ENCODE data around the gene FOXN1. TPM values are rescaled to one million over a fixed set of nuclear protein-coding genes. Genes with fewer than 3 reads are reported as not detected.

Gene FOXN1
- total and polyA plus RNA-seq, 8 donors = 0.43 to 9.3 (median 2.4) TPM; not detected in 5

GRCh38 chr17:28523876-28524275 lies 17.7 kb downstream of the FOXN1 start:
- DNase-seq = no peak
- H3K9me3 ChIP-seq = no peaks in the 10 kb centered on the region

DNA sequence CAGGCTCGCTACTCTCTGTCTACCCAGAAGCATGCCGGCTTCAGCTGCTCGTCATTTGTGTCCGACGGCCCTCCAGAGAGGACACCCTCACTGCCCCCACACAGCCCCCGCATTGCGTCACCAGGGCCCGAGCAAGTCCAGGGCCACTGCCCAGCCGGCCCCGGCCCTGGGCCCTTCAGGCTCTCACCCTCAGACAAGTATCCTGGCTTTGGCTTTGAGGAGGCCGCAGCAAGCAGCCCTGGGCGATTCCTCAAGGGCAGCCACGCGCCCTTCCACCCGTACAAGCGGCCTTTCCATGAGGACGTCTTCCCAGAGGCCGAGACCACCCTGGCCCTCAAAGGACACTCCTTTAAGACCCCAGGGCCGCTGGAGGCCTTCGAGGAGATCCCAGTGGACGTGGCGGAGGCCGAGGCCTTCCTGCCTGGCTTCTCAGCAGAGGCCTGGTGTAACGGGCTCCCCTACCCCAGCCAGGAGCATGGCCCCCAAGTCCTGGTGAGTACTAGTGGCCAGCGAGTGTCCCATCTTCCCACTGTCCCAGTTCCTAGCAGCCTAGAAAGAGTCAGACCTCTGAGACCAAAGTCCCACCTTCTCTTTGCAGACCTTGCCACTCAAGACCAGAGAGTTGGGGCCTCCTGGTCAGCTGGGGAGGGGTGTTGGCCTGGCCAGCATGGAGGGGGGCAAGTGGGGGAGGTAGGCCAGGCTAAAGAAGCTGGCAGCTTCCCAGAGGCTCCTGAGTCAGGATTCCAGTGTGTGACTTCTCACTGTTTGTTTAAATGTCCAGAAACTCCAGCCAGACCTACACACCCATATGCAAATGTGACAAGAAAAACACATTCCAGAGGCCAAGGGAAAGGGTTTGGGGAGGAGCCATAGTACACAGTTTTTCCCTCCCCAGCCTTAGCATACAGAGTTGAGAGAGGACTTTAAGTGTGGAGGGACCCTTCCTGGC lies 18.6 kb downstream of the FOXN1 start:
- Histone ChIP-seq H3K4me1 (peaks cover 6 to 41% (median 34%) of the 10 kb centered on the region in 4 donors), H3K9me3 (no peaks in the 10 kb centered on the region), H3K27me3 (no peaks in the 10 kb centered on the region), H3K4me3 (no peak overlapping the region), H3K36me3 (no peaks in the 10 kb centered on the region), H3K27ac (peak overlapping the region; percentile 25 to 73 (median 67))
- intact Hi-C loops (cut with DNase I; ENCODE audit: low total_unique reads) = no loop called here
- peak; percentile 89 to 93 for DNase-seq
- WGBS, 5 donors = 76 to 91% (median 86%) methylated on average over 7 to 25 of the region's 25 CpGs
- TF ChIP-seq POLR2A (IDR thresholded peaks at IDR 0.05) = no peak
- TF ChIP-seq, protein P1, sequence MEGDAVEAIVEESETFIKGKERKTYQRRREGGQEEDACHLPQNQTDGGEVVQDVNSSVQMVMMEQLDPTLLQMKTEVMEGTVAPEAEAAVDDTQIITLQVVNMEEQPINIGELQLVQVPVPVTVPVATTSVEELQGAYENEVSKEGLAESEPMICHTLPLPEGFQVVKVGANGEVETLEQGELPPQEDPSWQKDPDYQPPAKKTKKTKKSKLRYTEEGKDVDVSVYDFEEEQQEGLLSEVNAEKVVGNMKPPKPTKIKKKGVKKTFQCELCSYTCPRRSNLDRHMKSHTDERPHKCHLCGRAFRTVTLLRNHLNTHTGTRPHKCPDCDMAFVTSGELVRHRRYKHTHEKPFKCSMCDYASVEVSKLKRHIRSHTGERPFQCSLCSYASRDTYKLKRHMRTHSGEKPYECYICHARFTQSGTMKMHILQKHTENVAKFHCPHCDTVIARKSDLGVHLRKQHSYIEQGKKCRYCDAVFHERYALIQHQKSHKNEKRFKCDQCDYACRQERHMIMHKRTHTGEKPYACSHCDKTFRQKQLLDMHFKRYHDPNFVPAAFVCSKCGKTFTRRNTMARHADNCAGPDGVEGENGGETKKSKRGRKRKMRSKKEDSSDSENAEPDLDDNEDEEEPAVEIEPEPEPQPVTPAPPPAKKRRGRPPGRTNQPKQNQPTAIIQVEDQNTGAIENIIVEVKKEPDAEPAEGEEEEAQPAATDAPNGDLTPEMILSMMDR (IDR thresholded peaks at IDR 0.05) = no peak
- peak in 1 of 3 donors; percentile 47 for TF ChIP-seq POLR2AphosphoS5 (IDR thresholded peaks at IDR 0.05)
- TF ChIP-seq EP300 (IDR thresholded peaks at IDR 0.05) = no peak

More at GRCh38 chr17:28523876-28524275, 17.7 kb downstream of the FOXN1 start:
- no peaks in the 10 kb centered on the region for H3K27me3 ChIP-seq
- peaks cover 6 to 41% (median 34%) of the 10 kb centered on the region in 4 donors for H3K4me1 ChIP-seq
- no peak for TF ChIP-seq POLR2A (IDR thresholded peaks at IDR 0.05)
- no peak for TF ChIP-seq POLR2AphosphoS5 (IDR thresholded peaks at IDR 0.05)
- TF ChIP-seq EP300 (IDR thresholded peaks at IDR 0.05) = no peak
- TF ChIP-seq, protein P1 (IDR thresholded peaks at IDR 0.05) = no peak
- no peaks in the 10 kb centered on the region for H3K36me3 ChIP-seq
- intact Hi-C loops (cut with DNase I; ENCODE audit: low total_unique reads) = no loop called here
- H3K4me3 ChIP-seq = no peak overlapping the region
- WGBS, 5 donors = 87 to 92% (median 91%) methylated on average over 12 to 15 of the region's 15 CpGs
- no peak overlapping the region for H3K27ac ChIP-seq

DNA sequence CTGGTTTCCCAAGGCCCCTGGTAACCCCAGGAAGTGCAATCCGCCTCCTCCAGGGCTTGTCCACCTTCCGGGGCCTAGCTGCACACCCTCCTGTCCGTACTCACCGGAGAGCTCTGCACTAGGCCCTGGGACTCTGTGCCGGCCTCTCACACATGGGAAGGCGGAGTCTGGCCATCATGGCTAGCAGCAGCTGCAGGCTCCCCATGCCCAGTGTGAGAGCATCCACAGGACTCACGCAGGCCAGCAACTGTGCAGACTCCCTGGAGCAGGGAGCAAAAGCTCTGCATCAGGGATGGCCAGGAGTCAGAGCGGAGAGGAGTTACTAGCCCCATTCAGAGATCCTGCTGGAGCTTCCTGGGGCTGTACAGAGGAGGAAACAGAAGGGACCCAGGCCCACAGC lies 20.2 kb downstream of the FOXN1 start:
- no peaks in the 10 kb centered on the region for H3K36me3 ChIP-seq
- no peaks in the 10 kb centered on the region for H3K9me3 ChIP-seq
- intact Hi-C loops (cut with DNase I; ENCODE audit: low total_unique reads) = no loop called here
- WGBS, 5 donors = 62 to 79% (median 70%) methylated on average over 7 to 8 of the region's 8 CpGs
- H3K4me1 ChIP-seq = peaks cover 6 to 41% (median 34%) of the 10 kb centered on the region in 4 donors
- TF ChIP-seq POLR2AphosphoS5 (IDR thresholded peaks at IDR 0.05) (no peak), EP300 (IDR thresholded peaks at IDR 0.05) (no peak), POLR2A (IDR thresholded peaks at IDR 0.05) (no peak)
- TF ChIP-seq, protein P1 (IDR thresholded peaks at IDR 0.05) = no peak
- peak in 1 of 2 donors; percentile 27 for DNase-seq
- H3K27me3 ChIP-seq = peaks cover 0 to 3% (median 0%) of the 10 kb centered on the region in 3 donors
- H3K4me3 ChIP-seq = no peak overlapping the region
- H3K27ac ChIP-seq = no peak overlapping the region

DNA sequence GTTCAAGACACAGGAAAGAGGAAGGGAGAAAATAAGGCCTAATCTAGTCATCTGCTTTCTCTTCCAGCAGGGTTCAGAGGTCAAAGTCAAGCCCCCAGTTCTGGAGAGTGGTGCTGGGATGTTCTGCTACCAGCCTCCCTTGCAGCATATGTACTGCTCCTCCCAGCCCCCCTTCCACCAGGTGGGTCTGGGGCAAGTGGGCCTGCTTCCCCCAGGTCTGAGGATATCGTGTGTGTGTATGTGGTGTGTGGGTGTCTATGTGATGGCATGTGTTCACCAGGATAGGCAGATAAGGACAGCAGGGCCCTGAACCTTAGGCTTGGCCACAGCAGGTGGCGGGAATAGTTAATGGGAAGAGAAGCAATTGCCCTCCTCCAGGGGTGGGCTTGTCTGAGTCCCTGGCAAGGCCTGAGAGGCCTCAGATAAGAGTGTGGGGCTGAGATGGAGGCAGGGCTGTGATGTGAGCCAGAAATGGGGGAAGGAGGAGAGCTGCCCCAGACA lies 21.1 kb downstream of the FOXN1 start:
- DNase-seq = no peak

More for the DNA sequence above, 21.1 kb downstream of the FOXN1 start:
- peaks cover 6 to 41% (median 34%) of the 10 kb centered on the region in 4 donors for H3K4me1 ChIP-seq
- no peak for TF ChIP-seq EP300 (IDR thresholded peaks at IDR 0.05)
- TF ChIP-seq POLR2AphosphoS5 (IDR thresholded peaks at IDR 0.05) = no peak
- TF ChIP-seq, protein P1 (IDR thresholded peaks at IDR 0.05) = no peak
- TF ChIP-seq POLR2A (IDR thresholded peaks at IDR 0.05) = no peak
- H3K9me3 ChIP-seq = no peaks in the 10 kb centered on the region
- peaks cover 0 to 9% (median 0%) of the 10 kb centered on the region in 3 donors for H3K27me3 ChIP-seq
- H3K4me3 ChIP-seq = no peak overlapping the region
- peak overlapping the region in 1 of 5 donors; percentile 62 for H3K27ac ChIP-seq
- intact Hi-C loops (cut with DNase I; ENCODE audit: low total_unique reads) = no loop called here
- WGBS, 5 donors = 87 to 100% (median 89%) methylated on average over 2 of the region's 2 CpGs
- H3K36me3 ChIP-seq = no peaks in the 10 kb centered on the region

Measured in stomach (tissue), 9 donors.